GM18508 (cell line): ENCODE data around the gene DGCR6L.
"Not testable (repeated sequence)": the region's sequence is repeated elsewhere in the genome, so short reads cannot be mapped to it uniquely, and the experiment has no call there.

Experiments
- ATAC-seq: cut with Tn5 transposase; IDR thresholded peaks from one replicate; pipeline ENCODE4 v1.9.1; 2021; ENCODE audit warnings: moderate number of reproducible peaks; ENCODE audit not compliant: insufficient read depth, unreplicated experiment

The DGCR6L gene

DNA sequence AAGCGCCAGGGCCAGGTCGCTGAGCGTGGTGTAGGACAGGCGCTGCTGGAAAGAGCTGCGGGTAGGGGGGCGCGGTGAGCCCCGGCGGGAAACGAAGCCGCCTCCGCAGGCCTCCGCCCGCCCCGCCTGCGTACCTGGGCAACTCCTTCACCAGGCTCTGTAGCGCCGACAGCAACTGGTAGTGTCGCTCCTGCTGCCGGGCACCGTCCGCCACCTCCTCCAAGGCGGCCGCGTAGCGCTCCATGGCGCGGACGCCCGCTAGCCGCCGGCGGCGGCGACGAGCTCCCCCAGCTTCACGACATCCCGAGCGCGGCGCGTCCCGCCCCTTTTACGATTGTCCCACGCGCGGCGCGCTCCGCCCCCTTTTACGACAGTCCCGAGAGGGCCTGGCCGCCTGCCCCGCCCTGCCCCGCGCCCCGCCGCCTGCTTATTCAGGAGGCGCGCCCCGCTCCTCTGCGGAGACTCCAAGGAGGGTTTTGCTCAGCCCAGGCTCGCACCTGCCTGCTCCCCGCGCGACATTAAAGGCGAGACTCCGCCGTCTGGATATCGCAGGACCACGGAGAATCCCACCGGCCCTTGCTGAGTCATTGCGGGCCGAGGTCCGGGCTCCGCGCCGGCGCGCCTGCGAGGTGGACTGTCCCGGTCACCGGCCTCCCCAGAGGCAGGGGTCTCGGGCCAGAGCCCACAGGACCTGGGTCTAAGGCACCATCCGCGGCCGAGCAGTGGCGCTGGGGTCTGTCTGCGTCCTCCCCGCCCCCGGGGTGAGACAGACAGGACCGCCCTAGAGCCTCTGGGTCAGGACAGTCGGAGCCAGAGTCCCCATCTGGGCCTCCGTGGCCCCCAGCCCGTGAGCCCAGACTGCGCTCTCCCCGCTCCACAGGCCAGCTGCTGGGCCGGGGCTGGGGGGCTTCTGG is at the start of gene DGCR6L:
Gene DGCR6L (minus strand): TSS at position 316 of the 914 bp plus-strand sequence. CDS start 72 bp downstream, at position 244.
- ATAC-seq = no peak

GRCh38 chr22:20368875-20369274 is 49.0 kb upstream of the DGCR6L start:
- not testable (repeated sequence) for ATAC-seq

GRCh38 chr22:20366841-20367240 is 47.0 kb upstream of the DGCR6L start:
- ATAC-seq = not testable (repeated sequence)

- not testable (repeated sequence) for ATAC-seq
These were observed 44.7 kb upstream of the DGCR6L start for GRCh38 chr22:20364335-20365260.

DNA sequence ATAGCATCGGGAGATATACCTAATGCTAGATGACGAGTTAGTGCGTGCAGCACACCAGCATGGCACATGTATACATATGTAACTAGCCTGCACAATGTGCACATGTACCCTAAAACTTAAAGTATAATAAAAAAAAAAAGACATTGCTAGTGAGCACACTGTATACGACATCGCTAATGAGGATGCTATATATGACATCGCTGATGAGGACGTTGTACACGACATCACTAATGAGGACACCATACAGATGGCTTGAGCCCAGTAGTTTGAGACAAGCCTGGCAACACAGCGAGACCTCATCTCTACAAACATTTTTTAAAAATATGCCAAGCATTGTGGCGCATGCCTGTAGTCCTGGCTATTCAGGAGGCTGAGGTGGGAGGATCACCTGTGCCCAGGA is 42.5 kb upstream of the DGCR6L start:
- ATAC-seq = not testable (repeated sequence)

GRCh38 chr22:20361752-20362229 is 41.9 kb upstream of the DGCR6L start:
- ATAC-seq = not testable (repeated sequence)

DNA sequence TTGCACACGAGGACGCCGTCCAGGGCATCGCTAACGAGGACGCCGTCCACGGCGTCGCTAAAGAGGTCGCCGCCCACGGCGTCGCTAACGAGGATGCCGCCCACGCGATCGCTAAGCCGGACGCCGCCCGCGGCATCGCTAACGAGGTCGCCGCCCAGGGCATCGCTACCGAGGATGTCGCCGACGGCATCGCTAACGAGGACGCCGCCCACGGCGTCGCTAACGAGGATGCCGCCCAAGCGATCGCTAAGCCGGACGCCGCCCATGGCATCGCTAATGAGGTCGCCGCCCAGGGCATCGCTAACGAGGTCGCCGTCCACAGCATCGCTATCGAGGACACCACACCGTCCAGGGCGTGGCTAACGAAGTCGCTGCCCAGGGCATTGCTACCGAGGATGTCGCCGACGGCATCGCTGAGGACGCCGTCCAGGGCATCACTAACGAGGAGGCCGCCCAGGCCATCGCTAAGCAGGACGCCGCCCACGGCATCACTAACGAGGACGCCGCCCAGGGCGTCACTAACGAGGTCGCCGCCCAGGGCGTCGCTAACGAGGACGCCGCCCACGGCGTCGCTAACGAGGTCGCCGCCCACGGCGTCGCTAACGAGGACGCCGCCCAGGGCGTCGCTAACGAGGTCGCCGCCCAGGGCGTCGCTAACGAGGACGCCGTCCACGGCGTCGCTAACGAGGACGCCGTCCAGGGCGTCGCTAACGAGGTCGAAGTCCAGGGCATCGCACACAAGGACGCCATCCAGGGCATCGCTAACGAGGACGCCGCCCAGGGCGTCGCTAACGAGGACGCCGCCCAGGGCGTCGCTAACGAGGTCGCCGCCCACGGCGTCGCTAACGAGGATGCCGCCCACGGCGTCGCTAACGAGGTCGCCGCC is 41.2 kb upstream of the DGCR6L start:
- ATAC-seq = not testable (repeated sequence)

DNA sequence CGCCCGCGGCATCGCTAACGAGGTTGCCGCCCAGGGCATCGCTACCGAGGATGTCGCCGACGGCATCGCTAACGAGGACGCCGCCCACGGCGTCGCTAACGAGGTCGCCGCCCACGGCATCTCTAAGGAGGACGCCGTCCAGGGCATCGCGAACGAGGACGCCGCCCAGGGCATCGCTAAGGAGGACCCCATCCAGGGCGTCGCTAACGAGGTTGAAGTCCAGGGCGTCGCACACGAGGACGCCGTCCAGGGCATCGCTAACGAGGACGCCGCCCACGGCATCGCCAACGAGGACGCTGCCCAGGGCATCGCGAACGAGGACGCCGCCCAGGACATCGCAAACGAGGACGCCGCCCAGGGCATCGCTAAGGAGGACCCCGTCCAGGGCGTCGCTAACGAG is 40.4 kb upstream of the DGCR6L start:
- not testable (repeated sequence) for ATAC-seq

DNA sequence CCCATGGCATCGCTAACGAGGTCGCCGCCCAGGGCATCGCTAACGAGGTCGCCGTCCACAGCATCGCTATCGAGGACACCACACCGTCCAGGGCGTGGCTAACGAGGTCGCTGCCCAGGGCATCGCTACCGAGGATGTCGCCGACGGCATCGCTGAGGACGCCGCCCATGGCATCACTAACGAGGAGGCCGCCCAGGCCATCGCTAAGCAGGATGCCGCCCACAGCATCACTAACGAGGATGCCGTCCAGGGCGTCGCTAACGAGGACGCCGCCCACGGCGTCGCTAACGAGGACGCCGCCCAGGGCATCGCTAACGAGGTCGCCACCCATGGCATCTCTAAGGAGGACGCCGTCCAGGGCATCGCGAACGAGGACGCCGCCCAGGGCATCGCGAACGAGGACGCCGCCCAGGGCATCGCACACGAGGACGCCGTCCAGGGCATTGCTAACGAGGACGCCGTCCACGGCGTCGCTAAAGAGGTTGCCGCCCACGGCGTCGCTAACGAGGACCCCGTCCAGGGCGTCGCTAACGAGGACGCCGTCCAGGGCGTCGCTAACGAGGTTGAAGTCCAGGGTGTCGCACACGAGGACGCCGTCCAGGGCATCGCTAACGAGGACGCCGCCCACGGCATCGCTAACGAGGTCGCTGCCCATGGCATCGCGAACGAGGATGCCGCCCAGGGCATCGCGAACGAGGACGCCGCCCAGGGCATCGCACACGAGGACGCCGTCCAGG is 38.8 kb upstream of the DGCR6L start:
- ATAC-seq = not testable (repeated sequence)

DNA sequence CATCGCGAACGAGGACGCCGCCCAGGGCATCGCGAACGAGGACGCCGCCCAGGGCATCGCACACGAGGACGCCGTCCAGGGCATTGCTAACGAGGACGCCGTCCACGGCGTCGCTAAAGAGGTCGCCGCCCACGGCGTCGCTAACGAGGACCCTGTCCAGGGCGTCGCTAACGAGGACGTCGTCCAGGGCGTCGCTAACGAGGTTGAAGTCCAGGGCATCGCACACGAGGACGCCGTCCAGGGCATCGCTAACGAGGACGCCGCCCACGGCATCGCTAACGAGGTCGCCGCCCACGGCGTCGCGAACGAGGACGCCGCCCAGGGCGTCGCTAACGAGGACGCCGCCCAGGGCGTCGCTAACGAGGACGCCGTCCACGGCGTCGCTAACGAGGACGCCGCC is 38.1 kb upstream of the DGCR6L start:
- ATAC-seq = not testable (repeated sequence)

- ATAC-seq = not testable (repeated sequence)
These were observed 37.0 kb upstream of the DGCR6L start for GRCh38 chr22:20356906-20357305.

GRCh38 chr22:20355939-20356636 is 36.2 kb upstream of the DGCR6L start:
- not testable (repeated sequence) for ATAC-seq

DNA sequence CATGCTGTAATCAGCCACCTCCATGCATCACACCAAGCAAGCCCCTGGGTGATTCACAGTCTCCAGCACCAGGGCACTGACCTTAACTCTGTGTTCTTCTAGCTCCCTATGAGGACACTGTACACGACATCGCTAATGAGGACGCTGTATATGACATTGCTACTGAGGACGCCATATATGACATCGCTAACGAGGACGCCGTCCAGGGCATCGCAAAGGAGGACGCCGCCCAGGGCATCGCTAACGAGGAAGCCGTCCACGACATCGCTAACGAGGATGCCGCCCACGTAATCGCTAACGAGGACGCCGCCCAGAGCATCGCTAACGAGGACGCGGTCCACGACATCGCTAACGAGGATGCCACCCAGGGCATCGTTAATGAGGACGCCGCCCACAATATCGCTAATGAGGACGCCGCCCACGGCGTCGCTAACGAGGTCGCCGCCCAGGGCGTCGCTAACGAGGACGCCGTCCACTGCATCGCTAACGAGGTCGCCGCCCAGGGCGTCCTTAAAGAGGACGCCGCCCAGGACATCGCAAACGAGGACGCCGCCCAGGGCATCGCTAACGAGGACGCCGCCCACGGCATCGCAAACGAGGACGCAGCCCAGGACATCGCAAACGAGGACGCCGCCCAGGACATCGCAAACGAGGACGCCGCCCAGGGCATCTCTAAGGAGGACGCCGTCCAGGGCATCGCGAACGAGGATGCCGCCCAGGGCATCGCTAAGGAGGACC is 34.5 kb upstream of the DGCR6L start:
- no peak for ATAC-seq

DNA sequence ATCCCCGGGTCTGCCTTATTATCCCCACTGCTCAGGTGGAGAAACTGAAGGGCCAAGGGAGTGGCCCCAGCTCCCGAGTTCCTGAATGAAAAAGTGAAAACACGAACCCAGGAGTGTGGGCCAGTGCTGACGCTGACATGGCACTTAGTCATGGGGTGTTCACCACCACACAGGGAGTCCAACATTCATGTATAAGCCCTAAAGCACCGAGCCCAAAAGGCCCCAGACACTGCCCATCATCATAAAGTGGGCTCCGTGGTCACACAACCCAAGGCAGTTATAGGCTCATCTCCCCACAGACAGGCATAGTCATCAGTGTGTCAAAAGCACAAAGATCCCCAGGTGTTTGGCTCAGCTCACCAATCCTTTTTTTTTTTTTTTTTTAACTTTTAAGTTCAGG is 32.7 kb upstream of the DGCR6L start:
- not testable (repeated sequence) for ATAC-seq

DNA sequence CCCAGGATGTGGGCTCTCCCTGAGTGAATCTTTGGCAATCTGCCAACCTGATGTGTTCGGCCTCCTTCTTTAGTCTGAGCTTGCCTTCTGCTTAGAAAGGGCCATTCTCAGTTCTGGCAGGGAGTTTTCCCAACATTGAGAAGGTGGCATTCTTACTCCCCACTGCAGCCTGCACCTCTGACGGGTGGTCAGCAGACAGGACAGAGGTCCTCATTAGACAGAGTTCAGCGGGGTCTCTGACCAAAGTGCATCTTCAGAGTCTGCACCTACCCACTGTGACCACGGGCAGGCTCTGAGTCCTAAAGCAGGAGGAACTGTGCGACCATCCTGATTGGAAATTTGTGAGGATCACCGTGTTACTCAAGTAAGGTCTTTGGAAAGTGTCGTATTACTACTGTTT is 26.7 kb upstream of the DGCR6L start:
- ATAC-seq = not testable (repeated sequence)

DNA sequence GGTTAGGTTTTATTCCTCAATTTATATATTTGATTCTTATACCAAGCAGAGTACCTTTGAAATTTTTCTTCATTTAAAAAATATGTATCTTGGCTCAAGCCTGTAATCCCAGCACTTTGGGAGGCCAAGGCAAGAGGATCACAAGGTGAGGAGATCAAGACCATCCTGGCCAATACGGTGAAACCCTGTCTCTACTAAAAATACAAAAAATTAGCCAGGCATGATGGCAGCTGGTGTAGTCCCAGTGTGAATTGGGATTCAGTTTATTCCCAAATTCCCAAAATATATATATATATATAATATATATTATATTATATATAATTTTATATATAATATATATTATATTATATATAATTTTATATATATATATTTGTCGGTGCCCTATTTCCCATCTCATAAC is 18.4 kb upstream of the DGCR6L start:
- ATAC-seq = not testable (repeated sequence)

- ATAC-seq = not testable (repeated sequence)
These were observed 17.9 kb upstream of the DGCR6L start for GRCh38 chr22:20337807-20338206.

DNA sequence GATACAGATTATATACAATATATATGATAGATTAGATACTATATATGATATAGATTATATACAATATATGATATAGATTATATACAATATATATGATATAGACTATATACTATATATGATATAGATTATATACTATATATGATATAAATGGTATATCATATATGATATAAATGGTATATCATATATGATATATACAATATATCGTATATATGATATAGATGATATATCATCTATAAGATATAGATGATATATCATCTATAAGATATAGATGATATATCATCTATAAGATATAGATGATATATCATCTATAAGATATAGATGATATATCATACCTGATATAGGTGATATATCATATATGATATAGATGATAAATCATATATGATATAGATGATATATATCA is 16.7 kb upstream of the DGCR6L start:
- ATAC-seq = not testable (repeated sequence)
